GM21360 (cell line): ENCODE measurements around the gene PRDX3.
"Not testable (repeated sequence)": the region's sequence is repeated elsewhere in the genome, so short reads cannot be mapped to it uniquely, and the experiment has no call there.

Experiments used
- ATAC-seq: cut with Tn5 transposase; IDR thresholded peaks from one replicate; pipeline ENCODE4 v1.9.1; 2021; ENCODE audit warnings: mild to moderate bottlenecking, moderate library complexity; ENCODE audit not compliant: unreplicated experiment

PRDX3 gene

DNA sequence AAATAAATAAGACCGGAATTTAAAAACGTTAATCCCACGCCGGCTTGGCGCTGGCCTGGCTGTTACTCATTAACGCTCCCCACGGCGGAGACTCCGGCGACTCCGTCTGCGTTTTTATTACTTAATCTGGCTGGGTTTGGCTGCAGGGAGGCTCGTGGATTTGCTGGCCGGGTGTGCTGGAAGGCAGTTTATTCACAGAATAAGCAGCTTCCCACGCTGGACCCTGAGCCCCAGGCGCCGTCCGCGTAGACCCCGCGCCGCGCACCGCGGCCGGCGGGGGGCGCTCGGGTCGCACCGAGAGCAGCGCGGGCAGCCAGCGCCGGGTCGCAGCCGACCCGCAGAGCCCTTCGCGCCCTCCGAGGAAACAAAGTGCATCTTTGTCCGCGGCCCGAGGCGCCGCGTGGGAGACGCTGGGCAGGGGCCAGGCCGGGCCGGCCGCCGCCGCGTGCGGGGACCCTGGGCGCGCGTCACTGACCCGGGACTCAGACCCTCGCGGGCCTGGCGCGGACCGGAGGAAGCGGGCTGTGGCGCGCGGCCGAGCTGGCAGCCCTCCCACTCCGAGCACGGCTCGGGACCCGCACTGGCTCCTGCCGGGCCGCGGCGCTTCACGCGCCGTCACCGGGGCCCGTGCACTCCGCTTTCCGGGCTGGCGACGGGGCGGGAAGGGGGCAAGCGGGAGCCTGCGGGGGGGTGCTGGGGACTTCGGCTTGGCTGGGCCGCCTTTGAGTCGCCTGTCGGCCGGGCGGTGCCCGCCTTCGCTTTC lies 28.2 kb upstream of the PRDX3 start:
- peak; percentile 46 for ATAC-seq

DNA sequence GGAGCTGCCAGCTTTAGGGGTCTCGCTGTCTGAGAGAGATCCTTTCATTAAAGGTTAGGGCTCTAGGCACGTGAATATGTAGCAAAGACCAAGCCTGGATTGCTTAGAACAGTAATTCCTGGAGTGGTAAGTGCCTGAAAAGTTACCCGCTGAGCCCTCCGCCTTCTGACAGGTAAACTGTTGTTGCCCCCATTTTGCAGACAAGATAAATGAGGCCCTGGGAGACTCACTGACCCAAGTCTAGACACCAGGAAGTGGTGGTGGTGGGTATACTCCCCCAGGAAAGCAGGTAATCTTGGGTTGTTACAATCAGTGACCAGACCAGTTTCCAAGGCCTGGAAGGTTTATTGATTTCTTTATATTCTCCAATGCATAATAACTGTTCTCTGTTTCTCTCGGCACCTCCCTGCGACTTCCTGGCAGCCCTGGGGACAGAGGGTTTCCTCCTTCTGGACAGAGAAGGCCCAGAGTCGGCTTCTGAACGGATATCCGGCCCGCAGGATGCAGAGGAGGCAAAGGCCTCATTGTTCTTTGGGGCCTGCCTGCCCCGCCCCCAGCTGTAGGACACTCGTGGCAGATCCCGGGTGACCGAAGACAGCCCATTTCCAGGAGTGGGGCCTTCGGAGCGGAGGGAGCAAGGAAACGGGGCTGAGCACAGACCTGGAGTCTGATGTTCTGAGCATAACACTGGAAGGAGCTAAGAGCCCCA lies 27.4 kb upstream of the PRDX3 start:
- ATAC-seq, result no peak

DNA sequence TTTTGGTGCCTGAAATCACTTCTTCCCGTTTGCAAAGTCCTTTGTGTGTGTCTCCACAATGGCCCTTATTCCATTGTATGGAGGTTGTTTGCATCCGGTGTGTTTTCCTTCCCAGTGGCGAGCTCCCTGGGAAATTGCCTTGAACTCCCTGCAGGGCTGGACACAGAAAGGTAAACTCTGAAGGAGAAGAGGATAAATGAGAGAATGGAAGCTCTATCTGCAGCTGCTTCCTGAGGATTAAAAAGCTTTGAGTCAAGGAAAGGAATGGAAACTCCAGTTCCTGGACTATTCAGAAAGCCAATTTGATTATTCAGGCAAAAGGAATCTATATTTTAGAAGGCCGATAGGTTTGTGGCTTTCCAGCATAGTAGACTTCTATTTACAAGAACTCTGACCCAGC lies 24.4 kb upstream of the PRDX3 start:
- no peak for ATAC-seq

DNA sequence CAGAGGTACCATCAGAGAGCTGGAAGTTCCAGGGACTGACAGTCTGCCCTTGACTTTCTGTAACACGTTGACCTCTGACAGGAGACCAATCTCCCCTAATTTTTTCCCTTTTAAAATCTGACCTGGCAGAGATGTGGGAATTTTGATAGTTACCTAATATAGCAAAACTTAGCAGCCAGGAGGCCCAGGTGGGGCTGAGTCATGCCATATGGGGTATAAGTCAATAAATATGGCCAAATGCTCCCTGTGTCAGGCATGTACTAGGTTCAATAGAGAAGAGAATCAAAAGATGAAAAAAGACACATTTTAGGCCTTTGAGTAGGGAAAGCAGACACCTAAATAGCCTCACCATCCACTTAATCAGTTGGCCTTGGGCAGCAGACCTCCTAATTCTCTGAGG lies 22.6 kb upstream of the PRDX3 start:
- no peak for ATAC-seq

DNA sequence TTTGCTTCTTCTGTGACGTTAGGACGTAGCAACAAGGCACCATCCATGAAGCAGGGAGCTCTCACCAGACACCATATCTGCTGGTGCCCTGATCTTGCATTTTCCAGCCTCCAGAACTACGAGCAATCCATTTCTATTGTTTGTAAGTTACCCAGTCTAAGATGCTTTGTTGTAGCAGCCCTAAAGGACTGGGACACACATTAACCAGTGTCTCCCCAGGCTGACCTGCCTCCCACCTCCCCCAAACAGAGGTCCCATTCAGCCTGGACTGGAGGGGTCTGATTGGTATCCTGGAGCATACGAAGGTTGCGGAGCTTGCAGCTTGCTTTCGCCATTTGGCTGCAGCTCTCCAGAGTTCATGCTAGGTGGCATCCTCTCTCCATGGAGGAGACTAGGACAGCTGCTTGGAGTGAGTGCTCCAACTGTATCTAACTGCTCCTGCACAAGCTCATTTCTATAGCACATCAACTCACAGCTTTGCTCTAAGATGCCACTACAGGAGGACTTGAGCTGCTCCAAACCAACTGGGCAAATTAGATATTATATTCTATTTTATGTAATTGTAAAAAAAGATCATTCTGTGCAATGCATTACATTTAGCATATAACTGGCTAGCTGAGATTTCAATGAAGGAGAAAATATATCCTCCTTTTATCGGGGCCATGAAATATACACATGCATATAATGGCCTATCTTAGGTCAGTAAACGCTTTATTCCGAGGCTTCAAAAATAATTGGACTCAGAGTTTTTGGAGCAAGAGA lies 20.8 kb upstream of the PRDX3 start:
- no peak for ATAC-seq

DNA sequence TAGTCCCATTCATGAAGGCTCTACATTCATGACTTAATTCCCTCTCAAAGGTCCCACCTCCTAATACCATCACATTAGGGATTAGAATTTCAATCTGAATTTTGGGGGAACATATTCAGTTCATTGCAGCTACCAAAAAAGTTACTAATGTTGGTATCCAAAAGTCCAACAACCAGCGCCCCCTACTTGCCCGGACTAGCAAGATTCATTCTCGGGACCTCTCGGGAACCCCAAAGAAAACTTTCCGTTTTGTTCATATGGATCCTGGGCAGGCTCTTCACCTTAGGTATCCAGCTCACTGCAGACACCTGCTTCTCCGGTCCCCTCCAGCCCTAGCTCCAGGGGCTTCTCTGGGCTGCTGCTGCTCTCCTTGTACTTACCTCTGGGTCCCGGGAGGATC lies 19.8 kb upstream of the PRDX3 start:
- ATAC-seq, result no peak

DNA sequence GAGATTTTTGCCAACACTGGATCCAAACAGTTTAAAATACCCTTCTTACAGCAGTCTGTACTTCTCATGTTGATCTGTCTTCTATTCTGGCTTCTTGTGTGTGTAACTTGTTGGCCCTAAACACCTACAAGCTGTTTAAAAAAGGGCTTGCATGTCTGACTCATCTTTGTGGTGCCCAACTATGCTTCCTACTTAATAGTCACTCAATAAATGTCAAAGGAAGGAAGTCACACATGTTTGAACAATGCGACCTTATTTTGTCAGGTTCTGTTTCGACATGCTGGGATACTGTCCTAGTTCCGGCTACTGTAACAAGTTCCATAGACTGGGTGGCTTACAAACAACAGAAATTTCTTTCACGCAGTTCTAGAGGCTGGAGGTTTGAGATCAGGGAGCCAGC lies 19.3 kb upstream of the PRDX3 start:
- ATAC-seq, result no peak

DNA sequence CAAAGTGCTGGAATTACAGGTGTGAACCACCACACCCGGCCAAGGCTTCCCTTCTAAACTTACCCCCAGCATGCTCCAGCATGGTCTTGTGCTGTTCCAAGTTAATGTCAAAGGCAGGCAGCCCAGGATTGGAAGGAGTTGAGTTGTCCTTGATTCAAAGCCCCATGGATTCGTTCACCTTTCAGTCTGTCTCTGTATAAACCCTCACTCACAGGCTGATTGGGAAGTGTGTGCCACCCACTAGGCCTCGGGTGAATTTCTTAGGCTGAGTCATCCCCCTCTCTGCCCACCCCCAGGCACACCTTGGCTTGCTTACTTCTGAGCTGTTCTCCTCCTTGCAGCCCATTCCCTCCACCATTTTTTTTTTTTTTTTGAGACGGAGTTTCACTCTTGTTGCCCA lies 13.3 kb upstream of the PRDX3 start:
- ATAC-seq, result no peak

DNA sequence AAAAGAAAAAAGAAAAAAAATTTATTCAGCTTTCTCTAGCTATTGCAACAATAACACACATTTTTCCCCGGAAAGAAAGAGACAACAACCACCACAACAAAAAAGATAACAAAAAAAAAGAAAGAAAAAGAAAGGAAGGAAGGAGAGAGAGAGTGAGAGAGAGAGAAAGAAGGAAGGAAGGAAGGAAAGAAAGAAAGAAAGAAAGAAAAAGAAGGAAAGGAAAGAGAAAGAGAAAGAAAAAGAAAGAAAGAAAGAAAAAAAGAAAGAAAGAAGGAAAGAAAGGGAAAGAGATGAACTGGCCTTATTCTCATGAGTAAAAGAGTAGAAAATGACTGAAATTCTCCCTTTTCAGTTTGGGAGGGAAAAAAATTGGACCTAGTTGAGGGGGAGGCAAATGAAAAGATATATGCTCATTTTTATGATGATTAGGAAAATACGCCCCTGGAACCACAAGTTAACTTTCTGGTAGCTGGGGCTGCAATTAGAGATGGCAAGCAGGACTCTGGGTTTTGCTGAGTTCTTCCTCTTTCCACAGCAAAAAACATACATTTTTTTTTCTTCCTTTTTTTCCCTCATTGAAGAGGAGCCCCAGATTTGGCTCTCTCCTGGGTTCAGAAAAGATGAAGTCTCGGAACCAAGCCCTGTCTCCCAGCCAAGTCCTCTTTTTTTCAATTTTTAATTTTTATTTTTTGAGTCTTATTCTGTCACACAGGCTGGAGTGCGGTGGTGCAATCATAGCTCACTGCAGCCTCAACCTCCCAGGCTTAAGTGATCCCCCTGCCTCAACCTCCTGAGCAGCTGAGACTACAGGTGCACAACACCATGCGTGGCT lies 12.6 kb upstream of the PRDX3 start:
- ATAC-seq, result no peak

DNA sequence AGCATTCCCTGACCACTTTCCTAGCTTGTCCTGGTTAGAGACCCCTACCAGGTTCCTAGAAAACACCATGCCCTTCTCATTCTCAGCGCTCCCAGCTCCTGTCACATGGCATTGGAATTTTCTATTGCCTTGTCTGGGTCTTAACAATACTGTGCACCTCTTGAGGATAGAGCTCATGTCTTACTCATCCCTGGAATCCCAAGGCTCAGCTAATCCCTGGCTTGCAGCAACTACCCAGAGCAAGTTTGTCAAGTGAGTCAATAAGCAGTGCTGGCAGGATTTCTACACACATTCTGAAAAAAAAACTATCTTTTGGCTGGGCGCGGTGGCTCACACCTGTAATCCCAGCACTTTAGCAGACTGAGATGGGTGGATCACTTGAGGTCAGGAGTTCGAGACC lies 11.7 kb upstream of the PRDX3 start:
- ATAC-seq, result no peak

DNA sequence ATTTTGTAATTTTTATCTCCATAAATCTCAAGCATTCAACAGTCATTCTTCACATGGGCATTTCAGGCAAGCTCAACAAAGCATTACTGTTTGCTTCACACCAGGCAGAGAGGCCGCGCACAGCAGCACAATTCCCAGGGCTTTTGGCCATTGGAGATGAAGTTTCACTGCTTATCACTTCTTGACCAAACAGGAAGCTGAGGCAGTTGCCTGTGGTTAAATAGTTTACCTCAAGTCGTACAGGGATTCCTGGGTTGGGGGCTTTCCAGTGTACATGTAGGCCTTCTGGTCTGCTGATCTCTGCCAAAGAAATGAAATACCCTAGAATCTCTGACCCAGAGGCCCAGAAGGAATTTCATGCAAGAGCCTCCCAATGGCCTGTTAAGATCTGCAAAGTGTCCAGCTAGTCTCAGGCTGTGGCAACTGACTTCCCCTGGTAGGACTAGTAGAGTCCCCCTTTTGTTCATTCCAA lies 11.2 kb upstream of the PRDX3 start:
- no peak for ATAC-seq

DNA sequence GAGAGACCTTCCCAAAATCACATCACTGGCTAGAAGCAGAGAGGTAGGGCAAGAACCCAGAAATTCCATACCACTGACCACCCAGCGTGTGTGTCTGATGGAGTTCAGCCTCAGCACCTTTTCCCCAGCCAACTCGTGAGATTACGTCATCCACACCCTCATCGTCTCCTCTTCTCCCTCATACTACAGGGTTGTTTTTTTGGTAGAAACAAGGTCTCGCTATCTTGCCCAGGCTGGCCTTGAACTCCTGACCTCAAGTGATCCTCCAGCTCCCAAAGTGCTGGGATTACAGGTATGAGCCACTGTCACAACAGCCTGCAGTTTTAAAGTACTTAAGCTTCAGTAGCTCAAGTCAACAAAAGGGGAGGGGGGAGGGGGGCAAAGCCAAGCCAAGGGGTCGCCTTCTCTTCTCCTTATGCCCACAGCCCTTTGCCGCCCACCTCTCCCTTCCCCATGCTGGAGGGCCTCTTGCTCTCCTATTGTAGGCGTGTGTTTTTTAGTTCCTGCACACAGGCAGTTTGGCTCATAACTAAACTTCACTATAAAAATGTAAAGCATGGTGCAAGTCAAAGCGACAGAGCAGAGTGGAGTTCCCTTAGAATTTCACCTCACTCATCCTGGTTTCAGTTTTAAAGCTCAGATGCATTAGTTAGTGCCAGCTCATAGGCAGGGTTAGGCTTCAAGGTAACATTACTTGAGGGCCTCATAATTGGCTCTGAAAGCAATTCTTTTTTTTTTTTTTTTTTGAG lies 5.2 kb upstream of the PRDX3 start:
- ATAC-seq, result no peak

DNA sequence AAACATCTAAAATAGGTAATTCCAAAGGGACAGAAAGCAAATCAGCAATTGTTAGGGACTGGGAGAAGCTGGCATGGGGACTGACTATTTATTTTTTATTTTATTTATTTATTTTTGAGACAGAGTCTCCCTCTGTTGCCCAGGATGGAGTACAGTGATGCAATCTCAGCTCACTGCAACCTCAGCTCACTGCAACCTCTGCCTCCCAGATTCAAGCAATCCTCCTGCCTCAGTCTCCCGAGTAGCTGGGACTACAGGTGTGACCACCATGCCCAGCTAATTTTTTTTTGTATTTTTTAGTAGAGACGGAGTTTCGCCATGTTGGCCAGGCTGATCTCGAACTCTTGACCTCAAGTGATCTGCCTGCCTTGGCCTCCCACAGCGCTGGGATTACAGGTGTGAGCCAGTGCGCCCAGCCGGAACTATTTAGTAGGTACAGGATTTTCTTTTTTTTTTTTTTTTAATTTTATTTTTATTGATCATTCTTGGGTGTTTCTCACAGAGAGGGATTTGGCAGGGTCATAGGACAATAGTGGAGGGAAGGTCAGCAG lies 2.3 kb upstream of the PRDX3 start:
- not testable (repeated sequence) for ATAC-seq

DNA sequence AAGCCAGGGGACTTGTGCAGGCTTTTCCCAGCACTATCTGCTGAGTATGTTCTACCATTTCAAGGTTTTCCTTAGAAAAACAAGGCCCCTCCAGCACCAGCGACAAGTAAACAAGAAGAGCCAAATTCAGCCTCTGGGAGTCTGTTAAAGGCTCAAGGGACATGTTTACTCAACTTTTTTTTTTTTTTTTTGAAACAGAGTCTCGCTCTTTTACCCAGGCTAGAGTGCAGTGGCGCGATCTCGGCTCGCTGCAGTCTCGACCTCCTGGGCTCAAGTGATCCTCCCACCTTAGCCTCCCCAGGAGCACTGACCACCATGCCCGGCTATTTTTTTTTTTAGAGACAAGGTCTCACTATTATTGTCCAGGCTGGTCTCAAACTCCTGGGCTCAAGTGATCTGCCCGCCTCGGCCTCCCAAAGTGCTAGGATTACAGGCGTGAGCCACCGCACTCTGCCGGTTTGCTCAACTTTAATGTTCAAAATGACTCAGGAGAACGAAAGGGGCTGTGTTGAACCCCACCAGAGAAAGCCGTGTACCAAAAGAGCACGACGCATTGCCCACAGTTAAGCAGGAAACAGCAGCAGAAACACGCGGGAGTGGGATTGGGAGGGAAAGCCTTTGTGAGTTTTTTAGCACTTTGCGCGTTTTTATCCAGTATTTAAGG lies 772 bp downstream of the PRDX3 start:
- peak; percentile 16 for ATAC-seq

DNA sequence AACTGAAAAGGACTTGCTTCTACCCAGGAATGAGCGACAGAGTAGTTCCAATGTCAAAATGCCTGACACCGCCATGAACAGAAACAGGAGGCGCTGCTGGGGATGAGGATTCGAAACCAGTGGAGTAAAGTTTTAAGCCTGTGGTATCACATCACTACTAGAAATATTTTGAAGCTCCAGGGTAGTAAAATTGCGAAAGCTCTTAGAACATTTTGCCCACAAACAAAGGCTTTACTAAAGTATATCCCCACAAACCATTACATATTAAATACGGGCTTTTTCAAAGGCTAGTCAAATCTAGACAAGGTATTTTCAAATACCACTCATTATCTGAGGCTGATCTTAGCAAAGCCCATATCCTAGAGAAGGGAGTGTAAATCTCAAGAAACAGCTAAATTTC lies 2.4 kb downstream of the PRDX3 start:
- ATAC-seq, result no peak

DNA sequence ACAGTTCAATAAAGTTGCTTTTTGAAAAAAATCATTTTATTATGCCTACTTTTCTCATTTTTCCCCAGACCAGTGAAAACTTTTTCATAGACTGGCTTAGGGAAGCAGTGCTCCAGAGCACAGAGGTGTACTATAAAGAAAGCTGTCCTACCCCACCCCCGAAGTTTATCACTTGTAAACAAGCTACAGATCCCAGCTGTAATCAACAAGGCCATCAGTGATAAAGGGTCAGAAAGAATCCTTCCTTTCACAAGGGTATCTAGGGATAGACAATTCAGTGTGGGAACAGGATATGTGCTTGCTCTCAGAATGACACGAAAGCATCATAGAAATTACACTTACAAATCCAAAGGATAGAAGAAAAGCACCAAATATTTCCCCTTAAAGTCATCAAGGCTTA lies 4.5 kb downstream of the PRDX3 start:
- ATAC-seq, result no peak

DNA sequence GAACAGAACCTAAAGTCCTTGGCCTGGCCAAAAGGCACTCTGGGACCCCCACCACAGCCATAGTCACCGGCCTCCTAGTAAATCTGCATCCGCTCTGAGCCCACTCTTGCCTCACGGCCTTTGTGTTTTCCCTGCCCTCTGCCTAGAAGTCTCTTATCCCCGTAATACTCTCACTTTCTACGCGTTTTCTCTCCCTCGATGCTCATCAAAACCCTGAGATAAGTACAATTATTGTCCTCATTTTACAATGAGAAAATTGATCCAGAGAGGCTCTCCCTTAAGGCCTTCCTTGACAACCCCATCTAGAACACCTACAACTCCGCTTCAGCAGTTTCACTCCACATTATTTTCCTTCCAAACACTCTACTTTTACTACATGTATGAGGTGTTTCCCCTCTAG lies 11.6 kb downstream of the PRDX3 start:
- ATAC-seq, result no peak

DNA sequence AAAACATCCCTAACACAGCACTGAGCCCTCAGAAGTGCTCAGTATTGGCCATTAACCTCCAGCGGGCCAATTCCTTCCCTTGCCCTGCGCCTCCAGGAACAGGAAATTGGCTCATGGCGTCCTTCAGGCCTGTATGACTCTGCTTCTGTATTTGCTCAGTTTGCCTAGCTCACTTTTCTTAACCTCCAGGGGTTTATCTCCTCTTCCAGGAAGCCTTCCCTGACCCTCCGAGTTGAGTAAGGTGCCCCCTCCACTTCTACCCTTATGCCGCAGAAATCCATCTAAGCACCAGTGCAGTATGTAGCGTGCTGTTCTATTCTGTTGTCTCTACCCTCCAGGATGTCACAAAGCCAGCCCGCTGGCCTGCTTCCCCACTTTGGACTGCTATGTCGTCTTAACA lies 12.0 kb downstream of the PRDX3 start:
- ATAC-seq, result no peak

DNA sequence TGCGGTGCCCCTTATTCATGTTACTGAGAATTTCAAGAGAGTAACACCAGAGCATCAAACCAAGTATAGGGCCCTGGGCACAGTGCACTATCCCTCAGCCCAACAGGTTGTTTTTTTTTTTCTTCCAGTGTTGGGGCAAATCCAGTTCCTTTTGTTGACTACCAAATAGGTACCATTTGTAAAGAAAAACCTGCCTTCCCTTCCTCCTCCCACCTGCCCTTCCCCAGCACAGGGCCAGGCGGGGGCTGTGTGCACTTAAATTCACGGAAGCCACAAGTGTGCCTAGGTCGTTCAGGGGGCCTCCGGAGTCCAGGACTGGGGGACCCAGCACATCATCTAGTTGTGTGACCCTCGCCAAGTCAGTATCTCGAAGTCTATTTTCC lies 12.5 kb downstream of the PRDX3 start:
- no peak for ATAC-seq
